DOHH2 (cell line): ENCODE measurements around the gene ZNF366.

Experiments used
- CTCF ChIP-seq: fragments of 200-600 bp; sonication (generic); IDR thresholded peaks from one replicate; pipeline ENCODE4 v1.5.1; 2014; ENCODE audit warnings: antibody characterized with exemption, mild to moderate bottlenecking, low read depth, low read length; ENCODE audit not compliant: poor library complexity, severe bottlenecking
- EZH2phosphoT487 ChIP-seq: fragments of 200-600 bp; sonication (generic); IDR thresholded peaks from 2 replicates; pipeline ENCODE4 v1.6.1; 2017; ENCODE audit warnings: borderline replicate concordance, mild to moderate bottlenecking, antibody characterized with exemption, low read length, moderate library complexity, mixed read lengths

- TF ChIP-seq CTCF (no peak), EZH2phosphoT487 (no peak)
Measured at GRCh38 chr5:72427016-72427415, 80.2 kb downstream of the ZNF366 start.
